Calu3 (cell line): ENCODE data around the gene PEX11B. TPM values are rescaled to one million over a fixed set of nuclear protein-coding genes. Genes with fewer than 3 reads are reported as not detected.

Experiments used
- BruUV-seq: library from RNA; stranded (reverse); fragments of 400-500 nt; replicated peaks from 2 replicates; lab custom pipeline; 2021; lab: Mats Ljungman, UMichigan
- CTCF ChIA-PET: fragments of 300-600 bp; sonication (Branson Sonifier 250); formaldehyde crosslinking; loops from one replicate; lab custom pipeline; 2022; ENCODE audit warnings: antibody characterized with exemption; lab: Charles Lee
- DNase-seq: peaks from one replicate; pipeline ENCODE4 v3.0.0; 2022
- H3K27ac Mint-ChIP-seq: one replicate; pipeline ENCODE4 v1.8.0; 2022; ENCODE audit warnings: mixed read lengths; ENCODE audit not compliant: unreplicated experiment
- H3K27me3 Mint-ChIP-seq: one replicate; pipeline ENCODE4 v1.8.0; 2022; ENCODE audit warnings: mixed read lengths; ENCODE audit not compliant: unreplicated experiment
- H3K36me3 Mint-ChIP-seq: one replicate; pipeline ENCODE4 v1.8.0; 2022; ENCODE audit warnings: mild to moderate bottlenecking, moderate library complexity, mixed read lengths; ENCODE audit not compliant: insufficient read depth, unreplicated experiment
- H3K4me1 Mint-ChIP-seq: one replicate; pipeline ENCODE4 v1.8.0; 2022; ENCODE audit warnings: mild to moderate bottlenecking, low read depth, mixed read lengths; ENCODE audit not compliant: unreplicated experiment
- H3K4me3 Mint-ChIP-seq: one replicate; pipeline ENCODE4 v1.8.0; 2022; ENCODE audit warnings: mild to moderate bottlenecking, low read depth, moderate library complexity, mixed read lengths; ENCODE audit not compliant: unreplicated experiment
- H3K9me3 Mint-ChIP-seq: one replicate; pipeline ENCODE4 v1.8.0; 2022; ENCODE audit warnings: low read depth, mixed read lengths; ENCODE audit not compliant: unreplicated experiment
- CTCF ChIP-seq: fragments of 200-600 bp; IDR thresholded peaks from one replicate; pipeline ENCODE4 v1.8.0; 2022; ENCODE audit warnings: antibody characterized with exemption; ENCODE audit not compliant: unreplicated experiment
- intact Hi-C: fragments of 100-400 bp; cut with micrococcal nuclease; formaldehyde crosslinking; loops from one replicate; pipeline ENCODE4 v1.10.0; 2022; ENCODE audit not compliant: unreplicated experiment
- total RNA-seq: library from RNA; stranded (reverse); gene quantifications from 2 replicates; pipeline ENCODE4 v1.2.3, GENCODE V29; 2022

PEX11B gene
- total RNA-seq, 1 experiment from 2014 or later, result 27.3 TPM

- CTCF ChIA-PET, result interaction anchor here (0.6 kb wide), 1 partner anchor 16 kb away, joined by 3 read pairs; no protein-coding TSS in a partner anchor
- DNase-seq, result no peak
- Mint-ChIP-seq H3K4me1 (peaks cover 67% of the 10 kb centered on the region), H3K27ac (no peak overlapping the region), H3K4me3 (peak overlapping the region; percentile 75), H3K36me3 (peaks cover 41% of the 10 kb centered on the region), H3K9me3 (no peaks in the 10 kb centered on the region), H3K27me3 (peaks cover 73% of the 10 kb centered on the region)
- intact Hi-C loops, result no loop called here
- TF ChIP-seq CTCF, result no peak
- no TSS peak for BruUV-seq
Observed at GRCh38 chr1:145961425-145962156, 43.1 kb upstream of the PEX11B start.

GRCh38 chr1:145961109-145961424, 42.5 kb upstream of the PEX11B start:
- Mint-ChIP-seq H3K9me3 (no peaks in the 10 kb centered on the region), H3K4me3 (peak overlapping the region; percentile 75), H3K4me1 (peaks cover 68% of the 10 kb centered on the region), H3K27me3 (peaks cover 76% of the 10 kb centered on the region), H3K27ac (no peak overlapping the region), H3K36me3 (peaks cover 41% of the 10 kb centered on the region)
- TF ChIP-seq CTCF, result no peak
- intact Hi-C loops, result no loop called here
- BruUV-seq, result no TSS peak
- CTCF ChIA-PET, result no interaction called here
- DNase-seq, result no peak

GRCh38 chr1:145960468-145961108, 42.1 kb upstream of the PEX11B start:
- Mint-ChIP-seq H3K9me3 (no peaks in the 10 kb centered on the region), H3K4me3 (peak overlapping the region; percentile 75), H3K27ac (no peak overlapping the region), H3K27me3 (peaks cover 79% of the 10 kb centered on the region), H3K36me3 (peaks cover 41% of the 10 kb centered on the region), H3K4me1 (peaks cover 68% of the 10 kb centered on the region)
- CTCF ChIA-PET, result no interaction called here
- intact Hi-C loops, result no loop called here
- BruUV-seq, result no TSS peak
- peak; percentile 63 for DNase-seq
- TF ChIP-seq CTCF, result no peak

GRCh38 chr1:145959957-145960467, 41.5 kb upstream of the PEX11B start:
- Mint-ChIP-seq H3K4me1 (peaks cover 62% of the 10 kb centered on the region), H3K27ac (no peak overlapping the region), H3K9me3 (no peaks in the 10 kb centered on the region), H3K36me3 (peaks cover 41% of the 10 kb centered on the region), H3K27me3 (peaks cover 84% of the 10 kb centered on the region), H3K4me3 (peak overlapping the region; percentile 75)
- BruUV-seq, result no TSS peak
- no peak for TF ChIP-seq CTCF
- CTCF ChIA-PET, result no interaction called here
- no peak for DNase-seq
- intact Hi-C loops, result loop anchor here (2.0 kb wide), 1 partner anchor 21 kb away; no protein-coding TSS in a partner anchor
